Left lobe of liver (tissue), 2 donors: ENCODE data around the gene STX4. TPM values are rescaled to one million over a fixed set of nuclear protein-coding genes. Genes with fewer than 3 reads are reported as not detected.
"Not testable (repeated sequence)": the region's sequence is repeated elsewhere in the genome, so short reads cannot be mapped to it uniquely, and the experiment has no call there.

ENCODE experiments used
- ATAC-seq: fragments of 200-7000 bp; cut with Tn5 transposase; one replicate; pipeline ENCODE4 v1.9.1; 2020; ENCODE audit warnings: mild to moderate bottlenecking, moderate library complexity
- DNase-seq: peaks from one replicate; pipeline ENCODE4 v3.0.0-alpha.2; 2020; ENCODE audit warnings: low spot score
- total RNA-seq: library from RNA; stranded (reverse); gene quantifications from one replicate; pipeline ENCODE4 v1.2.1, GENCODE V29; 2021
- donor health status: DM: no; HTN: no; CAD: no; lungs with moderate emphysema.
- donor health status: DM: no; HTN: yes; CAD: no.

The STX4 gene
- total RNA-seq, 1 donor from 2014 or later = 24.6 TPM

GRCh38 chr16:30998852-30999761 is 34.3 kb upstream of the STX4 start:
- peak; percentile 85 for DNase-seq
- peak; percentile 56 for ATAC-seq

GRCh38 chr16:31000671-31001382 is 32.5 kb upstream of the STX4 start:
- ATAC-seq (no peak), DNase-seq (peak; percentile 65)

GRCh38 chr16:31001507-31002249 is 31.7 kb upstream of the STX4 start:
- ATAC-seq = peak; percentile 18
- peak; percentile 68 for DNase-seq

- no peak for ATAC-seq
- DNase-seq = no peak
These were observed 31.1 kb upstream of the STX4 start for GRCh38 chr16:31002250-31002700.

- ATAC-seq (no peak), DNase-seq (no peak)
These were observed 30.5 kb upstream of the STX4 start for GRCh38 chr16:31002862-31003341.

DNA sequence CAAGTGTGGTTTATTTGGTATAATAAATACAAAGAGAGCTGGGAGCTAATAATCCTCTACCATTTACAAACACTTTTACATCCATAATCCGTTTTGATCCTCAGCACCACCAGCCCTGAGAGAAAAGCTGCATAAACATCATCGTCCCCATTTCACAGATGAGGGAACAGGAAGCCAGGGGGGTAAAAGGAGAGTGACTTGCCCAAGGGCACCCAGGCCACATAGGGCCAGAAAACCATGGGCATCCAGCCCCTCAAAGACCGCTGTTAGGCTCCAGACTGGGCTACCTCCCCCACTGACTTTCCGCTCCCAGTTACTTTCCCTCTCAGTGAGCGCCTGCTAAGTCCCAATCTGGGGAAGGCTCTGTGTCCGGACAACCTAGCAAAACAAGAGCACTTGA is 29.6 kb upstream of the STX4 start:
- DNase-seq = no peak

DNA sequence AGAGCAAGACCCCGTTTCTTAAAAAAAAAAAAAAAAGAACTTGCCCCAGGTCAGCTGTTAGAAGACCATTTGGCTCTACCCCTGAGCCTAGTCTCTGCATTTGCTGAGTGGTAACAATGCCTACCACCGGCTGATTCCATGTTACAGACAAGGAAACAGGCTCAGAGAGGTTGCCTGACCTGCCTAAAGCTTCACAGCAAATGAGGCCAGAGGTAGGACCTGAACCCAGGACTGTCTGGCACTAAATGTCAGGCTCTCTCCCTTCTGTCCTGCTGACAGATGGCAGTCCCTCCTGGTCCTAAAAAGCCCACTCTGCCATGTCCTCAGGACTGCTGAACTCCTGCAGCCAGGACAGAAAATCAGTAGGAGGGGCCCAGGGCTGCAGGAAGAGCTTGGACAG is 28.7 kb upstream of the STX4 start:
- no peak for ATAC-seq

More for the DNA sequence above, 29.6 kb upstream of the STX4 start:
- no peak for ATAC-seq

GRCh38 chr16:31005350-31006085 is 27.8 kb upstream of the STX4 start:
- ATAC-seq = no peak
- DNase-seq = no peak

More for the DNA sequence above, 28.7 kb upstream of the STX4 start:
- no peak for DNase-seq

DNA sequence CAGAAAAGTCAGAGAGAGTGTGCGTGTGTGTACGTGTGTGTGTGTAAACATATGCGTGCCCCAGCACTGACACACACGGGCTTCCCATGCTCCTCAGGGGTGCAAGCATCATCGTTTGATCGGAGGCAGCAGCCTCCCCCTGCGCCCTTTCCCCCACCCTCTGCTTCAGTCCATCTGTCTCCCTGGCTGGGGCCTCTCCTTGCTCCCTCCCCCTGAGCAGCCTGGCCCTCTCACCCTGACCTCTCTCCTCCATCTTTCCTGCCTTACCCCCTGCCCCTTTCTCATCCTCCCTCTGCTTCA is 27.3 kb upstream of the STX4 start:
- no peak for ATAC-seq
- no peak for DNase-seq

GRCh38 chr16:31006589-31006988 is 26.8 kb upstream of the STX4 start:
- ATAC-seq = no peak

DNA sequence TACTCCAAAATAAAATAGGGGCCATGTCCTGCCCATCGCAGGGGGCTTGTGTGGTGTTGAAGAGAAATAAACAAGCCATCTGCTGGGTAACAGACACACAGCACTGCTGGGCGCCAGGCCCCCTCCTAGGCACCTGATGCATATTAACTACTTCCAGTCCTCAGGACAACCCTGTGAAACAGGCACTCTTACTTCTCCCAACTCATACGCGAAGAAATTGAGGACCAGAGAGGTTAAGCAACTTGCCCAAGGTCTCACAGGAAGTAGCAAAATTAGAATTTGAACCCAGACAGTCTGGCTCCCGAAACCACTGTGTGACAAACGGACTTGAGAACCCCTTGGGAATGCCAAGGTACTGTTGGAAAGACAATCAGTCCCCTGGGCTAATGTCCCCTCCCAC is 25.7 kb upstream of the STX4 start:
- DNase-seq (no peak), ATAC-seq (no peak)

More at GRCh38 chr16:31006589-31006988, 26.8 kb upstream of the STX4 start:
- DNase-seq = no peak

DNA sequence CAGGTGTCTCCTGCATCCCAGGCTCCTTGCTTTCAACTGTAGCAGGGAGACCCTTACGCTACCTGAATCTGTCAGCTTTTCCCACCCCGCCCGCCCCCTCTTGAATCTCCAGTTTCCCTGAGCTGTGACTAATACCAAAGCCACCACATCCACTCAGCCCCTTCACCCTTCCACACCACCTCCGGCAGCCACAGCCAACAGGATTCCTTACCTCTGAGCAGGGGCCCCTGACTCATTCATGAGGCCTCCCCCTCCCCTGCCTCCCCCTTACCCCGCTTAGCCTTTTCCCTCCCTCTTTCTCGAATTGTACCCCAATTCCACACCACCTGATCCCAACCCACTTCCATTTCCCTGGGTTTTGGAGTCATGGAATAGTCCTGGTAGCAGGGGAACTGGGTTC is 25.2 kb upstream of the STX4 start:
- ATAC-seq (no peak), DNase-seq (no peak)

GRCh38 chr16:31008551-31008950 is 24.8 kb upstream of the STX4 start:
- ATAC-seq (no peak), DNase-seq (no peak)

DNA sequence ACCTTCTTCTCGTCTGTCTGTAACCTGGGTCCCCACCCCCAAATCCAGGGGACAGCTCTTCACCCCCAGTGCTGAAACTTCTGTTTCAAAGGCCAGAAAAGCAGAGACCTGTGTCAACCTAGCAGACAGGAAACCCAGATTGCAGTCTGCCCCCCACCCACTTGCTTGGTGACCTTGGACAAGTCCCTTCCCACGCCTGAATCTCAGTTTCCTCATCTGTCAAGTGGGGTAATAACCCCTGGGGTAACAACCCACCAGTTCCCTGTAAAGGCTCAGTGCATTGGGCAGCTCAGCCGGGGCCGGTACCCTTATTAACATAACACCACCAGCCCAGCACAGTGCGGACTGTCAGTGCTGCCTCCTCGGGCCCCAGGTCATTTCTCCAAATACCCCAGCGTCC is 24.2 kb upstream of the STX4 start:
- DNase-seq (no peak), ATAC-seq (no peak)

GRCh38 chr16:31009894-31010584 is 23.3 kb upstream of the STX4 start:
- DNase-seq (no peak), ATAC-seq (no peak)

- no peak for ATAC-seq
- DNase-seq = no peak
These were observed 22.6 kb upstream of the STX4 start, which contains the start of gene STX1B for GRCh38 chr16:31010585-31011325. Gene STX1B, minus strand, starts transcription at chr16:31010638. Its CDS starts 242 bp downstream, at chr16:31010396.

- DNase-seq, ATAC-seq: not testable (repeated sequence)
These were observed 21.5 kb upstream of the STX4 start for GRCh38 chr16:31011815-31012214.

DNA sequence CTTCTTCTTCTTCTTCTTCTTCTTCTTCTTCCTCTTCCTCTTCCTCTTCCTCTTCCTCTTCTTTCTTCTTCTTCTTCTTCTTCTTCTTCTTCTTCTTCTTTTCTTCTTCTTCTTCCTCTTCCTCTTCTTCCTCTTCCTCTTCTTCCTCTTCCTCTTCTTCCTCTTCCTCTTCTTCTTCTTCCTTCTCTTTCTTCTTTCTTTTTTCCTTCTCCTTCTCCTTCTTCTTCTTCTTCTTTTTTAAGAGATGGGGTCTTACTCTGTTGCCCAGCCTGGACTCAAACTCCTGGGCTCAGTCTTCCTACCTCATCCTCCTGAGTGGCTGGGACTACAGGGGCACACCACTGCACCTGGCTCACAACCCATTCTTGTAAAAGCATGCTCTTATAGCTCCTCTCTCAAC is 20.1 kb upstream of the STX4 start:
- DNase-seq = not testable (repeated sequence)

DNA sequence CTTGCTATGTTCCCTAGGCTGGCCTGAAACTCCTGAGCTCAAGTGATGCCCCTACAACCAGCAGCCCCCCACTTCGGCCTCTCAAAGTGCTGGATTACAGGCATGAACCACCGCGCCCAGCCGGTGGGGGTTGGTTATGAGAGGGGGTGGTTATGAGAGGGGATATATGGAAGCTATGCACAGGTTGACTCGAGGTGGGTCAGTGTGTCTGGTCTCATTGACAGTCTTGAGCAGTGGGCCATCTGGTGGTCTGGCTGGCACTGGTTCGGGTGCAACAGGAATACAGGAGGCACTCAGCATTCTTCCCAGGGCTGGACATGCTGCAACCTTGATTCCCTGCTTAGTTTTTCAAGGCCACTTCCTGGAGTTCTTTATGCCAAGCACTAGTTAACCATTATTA is 17.3 kb upstream of the STX4 start:
- DNase-seq = no peak
- ATAC-seq = peak; percentile 59

More for the DNA sequence above, 20.1 kb upstream of the STX4 start:
- not testable (repeated sequence) for ATAC-seq
